GOT3 (cell line): ENCODE measurements around the gene ATE1.
"Not testable (repeated sequence)": the region's sequence is repeated elsewhere in the genome, so short reads cannot be mapped to it uniquely, and the experiment has no call there.

Source experiments
- DNase-seq: peaks from one replicate; lab custom pipeline; 2025; ENCODE audit warnings: mixed read lengths; lab: John Stamatoyannopoulos, UW

Gene ATE1

DNA sequence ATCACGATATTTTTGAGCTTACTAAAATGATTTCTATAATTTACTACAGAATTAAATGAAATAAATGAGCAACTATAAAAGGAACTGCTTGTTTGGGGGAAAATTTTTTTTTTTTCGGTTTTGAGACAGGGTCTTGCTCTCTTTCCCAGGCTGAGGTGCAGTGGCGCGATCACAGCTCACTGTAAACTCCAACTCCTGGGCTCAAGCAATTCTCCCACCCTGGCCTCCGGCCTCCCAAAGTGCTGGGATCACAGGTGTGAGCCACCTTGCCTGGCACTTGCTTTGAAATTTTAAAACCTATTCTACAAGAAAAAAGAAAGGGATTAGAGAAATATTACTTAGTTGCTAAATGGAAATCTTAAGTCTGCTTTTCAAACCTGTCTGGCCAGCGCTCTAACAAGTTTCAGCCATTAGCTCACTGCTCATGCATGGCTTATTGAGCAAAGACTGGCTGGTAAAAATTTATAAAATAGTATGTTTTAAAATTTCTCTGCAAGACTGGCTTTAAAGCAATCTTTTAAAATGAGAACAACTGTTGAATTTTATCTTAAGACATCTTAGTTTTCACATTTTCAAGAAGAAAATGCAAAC is 144.0 kb downstream of the ATE1 start:
- DNase-seq: no peak

DNA sequence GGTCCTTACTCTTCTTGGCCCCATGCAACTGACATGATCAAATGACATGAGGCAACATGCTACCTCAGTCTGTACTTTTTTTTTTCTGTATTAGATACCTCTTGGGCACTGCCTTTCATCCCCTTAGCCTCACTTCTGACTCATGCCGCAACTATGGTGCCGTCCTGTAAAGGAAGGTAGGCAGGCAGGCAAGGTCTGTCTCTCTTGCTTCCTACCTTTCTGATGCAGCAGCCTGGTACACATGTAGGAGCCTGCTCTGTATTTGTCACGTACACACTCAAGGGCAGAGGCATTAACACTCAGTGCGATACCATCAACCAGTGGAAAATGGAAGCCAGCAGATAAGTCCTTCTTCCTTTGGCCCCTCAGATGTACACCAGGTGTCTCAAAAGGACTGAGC is 146.7 kb downstream of the ATE1 start:
- no peak for DNase-seq

DNA sequence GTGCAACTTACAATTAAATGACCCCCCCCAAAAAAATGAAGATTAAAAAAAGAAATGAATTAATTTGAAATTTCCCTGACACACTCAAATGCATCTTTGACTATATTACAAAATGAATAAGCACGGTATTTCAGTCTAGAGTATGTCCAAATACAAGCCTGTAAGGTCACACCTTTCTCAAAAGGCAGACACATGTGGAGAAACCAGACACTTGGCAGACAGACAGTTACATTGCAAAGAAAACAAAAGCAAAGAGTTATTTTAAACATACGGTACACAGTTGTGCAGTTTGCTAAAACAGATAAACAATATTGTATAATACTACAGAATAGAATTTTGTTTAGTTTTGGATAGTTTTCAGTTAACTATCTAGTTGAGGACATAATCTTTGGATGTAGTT is 153.0 kb downstream of the ATE1 start:
- DNase-seq: no peak

DNA sequence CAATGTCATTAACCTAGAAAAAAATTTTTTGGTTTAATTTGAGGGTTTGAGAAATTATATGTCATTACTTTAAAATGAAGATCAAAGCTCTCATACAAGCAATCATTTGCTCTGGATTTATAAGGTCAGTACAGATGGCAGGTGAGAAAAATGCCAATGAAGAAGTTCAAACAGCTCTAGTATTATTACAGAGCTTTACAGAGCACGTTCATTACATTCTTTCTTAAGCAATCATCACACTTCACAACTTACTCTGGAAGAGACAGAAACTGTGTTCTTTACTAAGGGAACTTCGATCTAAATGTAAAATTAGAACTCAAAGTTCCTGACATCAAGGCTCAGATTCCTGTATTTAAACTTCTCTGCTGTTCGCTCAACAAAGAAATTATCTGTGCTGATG is 153.4 kb downstream of the ATE1 start:
- no peak for DNase-seq

DNA sequence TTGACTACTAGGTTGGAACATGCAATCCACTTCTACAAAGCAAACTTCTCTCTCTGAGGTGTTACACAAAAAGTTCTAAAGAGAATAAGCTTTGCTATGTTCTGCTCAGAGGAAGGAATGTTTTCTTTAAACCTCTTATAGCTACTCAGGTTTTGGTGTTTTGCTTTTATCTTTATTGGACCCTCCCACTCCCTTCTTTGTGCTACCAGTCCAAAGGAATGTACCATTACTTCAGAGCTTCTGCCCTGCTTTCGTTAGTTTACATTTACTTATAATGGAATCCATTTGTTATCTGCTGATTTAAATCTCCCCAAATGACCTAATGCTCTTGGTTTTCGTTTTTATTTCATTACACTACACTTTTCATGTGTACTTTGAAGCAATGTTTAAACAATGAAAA is 154.9 kb downstream of the ATE1 start:
- no peak for DNase-seq

DNA sequence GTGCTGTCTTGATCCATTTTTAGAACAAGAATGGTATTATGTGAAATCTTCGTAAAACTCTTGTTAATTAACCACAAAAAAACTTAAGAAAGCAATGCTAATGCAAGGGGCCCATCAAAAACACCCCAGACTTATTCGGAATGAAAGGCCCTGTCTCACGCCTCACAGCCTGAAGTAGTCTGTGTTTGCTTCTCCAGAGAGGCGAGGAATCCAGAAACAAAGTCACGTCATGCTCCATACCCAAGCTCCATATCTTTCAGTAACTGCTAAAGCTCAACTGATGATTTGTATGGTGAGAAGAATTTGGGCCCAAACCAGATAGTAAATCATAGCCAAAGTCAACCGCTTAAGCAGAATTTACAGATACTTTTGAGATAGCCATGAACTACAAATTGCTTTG is 155.4 kb downstream of the ATE1 start:
- no peak for DNase-seq

DNA sequence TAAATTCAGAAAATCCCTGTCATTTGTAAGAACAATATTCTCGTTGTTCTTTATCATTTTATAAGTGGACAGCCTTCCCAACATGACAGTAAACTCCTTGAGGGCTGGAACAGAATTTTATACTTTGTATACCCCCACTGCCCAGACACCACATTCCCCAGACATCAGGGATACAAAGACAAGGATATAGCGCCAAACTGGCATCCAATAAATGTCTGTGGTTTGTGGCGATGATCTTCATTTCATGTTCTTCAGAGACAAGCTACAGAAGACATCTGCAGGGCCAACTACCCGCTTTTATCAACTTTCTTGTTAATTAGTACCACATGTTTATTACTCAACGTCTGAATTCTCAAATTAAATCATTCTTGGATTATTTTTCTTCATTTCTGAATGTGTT is 155.9 kb downstream of the ATE1 start:
- no peak for DNase-seq

DNA sequence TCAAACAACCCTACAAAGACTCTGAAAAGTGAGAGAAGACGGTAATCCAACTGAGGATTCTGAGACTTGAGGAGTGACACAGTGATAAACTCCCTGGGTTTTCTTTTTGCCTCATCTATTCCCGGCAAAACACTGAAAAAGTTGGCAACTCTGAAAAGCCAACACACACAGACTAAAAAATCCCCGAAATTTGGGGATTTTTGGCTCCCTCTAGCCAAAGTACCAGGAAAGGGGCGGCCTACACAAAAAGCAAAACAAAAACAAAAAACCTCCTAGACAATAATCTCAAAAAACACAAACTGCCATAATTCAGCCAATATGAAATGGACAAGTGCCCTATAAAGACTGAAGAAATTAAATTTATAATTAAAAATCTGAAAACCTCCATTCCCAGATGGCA is 161.4 kb downstream of the ATE1 start:
- no peak for DNase-seq

DNA sequence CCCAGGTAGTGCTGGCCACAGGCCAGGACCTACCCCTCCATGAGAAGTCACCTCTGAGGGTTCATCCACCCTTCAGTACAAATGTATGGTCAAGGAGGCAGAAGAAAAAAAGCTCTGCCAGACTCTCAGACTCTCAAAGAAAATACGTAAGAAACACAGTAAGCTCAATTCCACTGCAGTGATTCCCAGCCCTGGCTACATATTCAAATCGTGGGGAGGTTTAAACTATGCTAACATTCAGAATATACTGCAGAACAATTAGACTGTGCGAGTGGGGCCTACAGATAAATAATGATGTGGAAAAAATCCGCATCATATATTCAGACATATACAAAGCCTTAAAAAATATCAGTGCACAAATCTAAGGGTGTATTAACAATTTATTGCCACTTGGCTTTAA is 162.6 kb downstream of the ATE1 start:
- DNase-seq: no peak

DNA sequence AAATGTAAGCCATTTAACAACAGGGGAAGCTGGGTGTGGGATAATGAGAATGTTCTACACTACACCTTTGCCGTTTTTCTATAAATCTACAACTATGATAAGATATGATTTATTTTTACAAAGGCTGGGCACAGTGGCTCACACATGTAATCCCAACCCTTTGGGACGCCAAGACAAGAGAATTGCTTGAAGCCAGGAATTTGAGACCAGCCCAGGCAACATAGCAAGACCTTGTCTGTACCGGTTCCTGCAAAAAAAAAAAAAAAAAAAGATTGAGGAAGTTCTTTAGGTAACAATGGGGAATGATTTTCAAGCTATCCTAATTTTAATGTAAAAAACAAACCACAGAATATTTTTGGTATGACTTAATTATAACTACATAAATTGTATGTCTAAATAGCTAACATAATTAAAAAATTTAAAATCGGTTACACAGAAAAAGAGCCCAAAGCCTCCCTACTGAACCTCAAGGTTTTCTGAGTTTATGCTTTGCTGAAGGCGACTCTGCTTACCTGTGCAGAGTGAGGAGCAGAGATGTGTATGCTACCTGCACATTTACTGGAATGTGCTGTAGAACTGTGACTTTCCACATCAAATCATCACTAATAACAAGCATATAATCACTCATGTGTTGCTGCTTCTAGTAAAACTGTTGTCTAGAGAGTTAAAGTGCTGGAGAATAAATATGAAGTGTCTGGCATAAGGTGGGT is 163.4 kb downstream of the ATE1 start:
- no peak for DNase-seq

DNA sequence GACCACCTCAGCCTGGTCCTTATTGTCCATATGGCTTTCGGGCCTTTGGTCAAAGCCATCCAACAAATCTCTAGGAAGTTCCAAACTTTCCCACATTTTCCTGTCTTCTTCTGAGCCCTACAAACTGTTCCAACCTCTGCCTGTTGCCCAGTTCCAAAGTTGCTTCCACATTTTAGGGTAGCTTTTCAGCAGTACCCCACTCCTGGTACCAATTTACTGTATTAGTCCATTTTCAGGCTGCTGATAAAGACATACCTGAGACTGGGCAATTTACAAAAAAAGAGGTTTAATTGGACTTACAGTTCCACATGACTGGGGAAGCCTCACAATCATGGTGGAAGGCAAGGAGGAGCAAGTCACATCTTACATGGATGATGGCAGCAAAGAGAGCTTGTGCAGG is 170.6 kb downstream of the ATE1 start:
- not testable (repeated sequence) for DNase-seq

DNA sequence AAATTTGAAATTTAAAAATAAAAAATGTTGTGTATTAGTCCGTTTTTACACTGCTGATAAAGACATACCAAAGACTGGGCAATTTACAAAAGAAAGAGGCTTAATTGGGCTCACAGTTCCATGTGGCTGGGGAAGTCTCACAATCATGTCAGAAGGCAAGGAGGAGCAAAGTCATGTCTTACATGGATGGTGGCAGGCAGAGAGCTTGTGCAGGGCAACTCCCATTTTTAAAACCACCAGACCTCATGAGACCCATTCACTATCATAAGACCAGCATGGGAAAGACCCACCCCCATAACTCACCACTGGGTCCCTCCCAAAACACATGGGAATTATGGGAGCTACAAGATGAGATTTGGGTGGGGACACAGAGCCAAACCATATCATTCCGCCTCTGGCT is 172.3 kb downstream of the ATE1 start:
- not testable (repeated sequence) for DNase-seq

DNA sequence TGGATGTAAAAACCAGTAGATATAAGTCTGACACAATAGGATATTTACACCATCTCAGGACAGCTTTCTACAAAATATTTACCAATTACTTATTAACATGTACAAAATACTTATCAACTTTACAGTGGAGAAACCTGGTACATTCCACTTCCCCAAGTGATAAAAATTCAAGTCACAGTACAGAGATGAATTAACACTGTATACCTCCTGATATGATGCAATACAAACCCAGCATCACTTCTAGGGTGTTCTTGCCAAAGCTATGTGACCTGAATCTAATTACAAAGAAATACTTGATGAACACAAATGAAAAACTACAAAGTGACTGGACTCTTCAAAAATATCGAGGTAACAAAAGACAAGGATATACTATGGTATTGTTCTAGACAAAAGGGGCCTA is 173.2 kb downstream of the ATE1 start:
- DNase-seq: no peak

DNA sequence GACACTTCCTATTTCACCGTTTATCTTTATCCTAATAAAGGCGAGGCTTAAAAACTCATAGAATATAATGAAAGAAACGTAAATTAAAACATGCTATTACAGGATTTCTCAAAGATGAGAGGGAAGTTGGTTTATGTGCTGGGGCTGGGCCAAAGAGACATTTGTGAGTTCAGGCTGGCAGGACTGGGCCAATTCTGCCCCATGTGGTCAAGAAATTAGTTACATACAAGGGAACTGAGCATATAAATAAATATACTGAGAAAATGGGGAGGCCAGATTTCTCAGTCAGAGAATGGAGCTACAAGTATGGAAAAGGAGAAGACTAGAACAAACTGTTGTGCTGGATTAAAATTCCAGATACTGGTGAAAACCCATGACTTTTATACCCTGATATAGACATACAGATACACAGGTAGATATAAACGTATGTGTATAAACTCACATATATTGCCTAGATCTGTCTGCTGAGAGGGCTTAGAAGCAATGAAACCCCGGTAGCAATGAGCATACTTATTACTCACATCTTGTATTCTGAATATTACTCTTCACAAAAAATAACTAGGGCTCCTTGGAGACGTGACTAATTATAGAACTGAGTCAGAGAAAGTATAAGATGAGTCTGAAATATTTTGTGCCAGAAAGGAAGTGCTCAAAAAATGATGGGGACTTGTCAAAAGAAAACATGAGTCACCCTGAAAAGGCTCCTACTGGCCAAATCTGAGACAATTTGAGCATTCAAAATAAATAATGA is 173.9 kb downstream of the ATE1 start:
- DNase-seq: no peak

DNA sequence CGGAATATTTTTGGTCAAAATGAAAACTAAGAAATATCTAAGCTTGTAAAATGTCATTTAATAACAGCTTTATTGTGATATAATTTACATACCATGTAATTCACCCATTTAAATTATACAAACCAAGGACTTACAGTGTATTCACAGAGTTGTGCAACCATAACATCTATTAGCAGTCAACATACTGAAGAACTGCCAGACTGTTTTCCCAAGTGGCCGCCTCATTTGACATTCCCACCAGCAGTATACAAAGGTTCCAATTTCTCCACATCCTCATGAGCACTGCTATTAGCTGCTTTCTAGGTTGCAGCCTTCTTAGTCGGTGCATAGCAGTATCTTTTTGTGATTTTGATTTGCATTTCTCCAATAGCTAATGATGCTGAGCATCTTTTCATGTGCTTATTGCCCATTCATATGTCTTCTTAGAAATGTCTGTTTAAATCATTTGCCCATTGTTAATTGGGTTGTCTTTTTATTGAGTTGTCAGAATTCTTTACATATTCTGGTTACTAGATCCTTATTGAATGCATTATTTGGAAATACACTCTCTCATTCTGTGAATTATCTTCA is 176.6 kb downstream of the ATE1 start:
- DNase-seq: no peak

DNA sequence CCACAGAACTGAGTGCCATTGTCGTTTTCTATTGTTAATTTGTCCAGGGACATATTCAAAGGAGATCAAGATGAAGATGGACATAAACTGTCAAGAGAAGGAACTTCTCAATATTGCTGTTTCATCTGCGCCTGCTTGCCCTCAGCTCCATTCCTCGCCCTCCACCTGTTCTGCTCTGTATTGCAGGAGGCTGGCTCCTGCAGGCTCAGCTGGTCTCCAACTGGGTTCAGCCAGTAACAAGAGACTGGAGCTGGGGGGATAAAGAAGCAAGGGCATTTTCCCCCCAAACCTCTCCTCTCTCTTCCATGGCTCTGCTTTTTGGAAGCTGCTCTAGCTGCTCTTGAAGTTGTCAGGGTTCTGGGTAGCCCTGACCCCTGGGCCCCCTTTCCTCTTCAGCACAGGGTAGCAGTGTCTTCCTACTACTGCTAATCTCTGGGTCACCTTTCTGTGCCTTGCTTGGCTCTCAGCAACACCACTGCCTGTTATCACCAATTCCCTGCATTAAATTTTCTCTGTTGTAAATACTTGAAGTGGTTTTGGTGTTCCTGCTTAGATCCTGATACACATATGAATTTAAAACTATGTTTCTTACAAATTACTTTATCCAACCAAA is 180.6 kb downstream of the ATE1 start:
- DNase-seq: no peak

DNA sequence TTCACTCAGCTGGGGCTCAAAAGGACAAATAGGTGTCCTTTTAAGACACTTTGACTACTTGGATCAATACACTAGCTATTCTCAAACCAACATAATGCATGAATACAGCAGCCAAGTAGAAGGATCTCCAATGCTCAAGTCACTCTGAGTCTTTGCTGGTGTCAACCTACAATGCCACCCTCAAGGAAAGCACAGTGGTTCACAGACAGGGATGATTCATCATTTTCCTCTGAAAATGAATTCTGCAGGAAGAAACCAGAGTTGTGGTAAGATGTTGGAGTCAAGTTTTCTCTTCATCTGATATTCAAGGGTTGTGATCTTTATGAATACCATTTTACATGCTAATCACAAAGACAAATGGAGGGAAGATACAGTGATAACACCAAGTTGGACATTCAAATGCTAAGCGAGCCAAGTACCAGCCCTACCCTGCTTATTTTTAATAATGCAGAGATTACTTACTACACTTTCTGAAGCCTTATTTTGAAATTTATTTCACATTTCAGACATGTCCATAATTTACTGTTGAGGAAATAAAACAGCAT is 186.5 kb downstream of the ATE1 start:
- no peak for DNase-seq

DNA sequence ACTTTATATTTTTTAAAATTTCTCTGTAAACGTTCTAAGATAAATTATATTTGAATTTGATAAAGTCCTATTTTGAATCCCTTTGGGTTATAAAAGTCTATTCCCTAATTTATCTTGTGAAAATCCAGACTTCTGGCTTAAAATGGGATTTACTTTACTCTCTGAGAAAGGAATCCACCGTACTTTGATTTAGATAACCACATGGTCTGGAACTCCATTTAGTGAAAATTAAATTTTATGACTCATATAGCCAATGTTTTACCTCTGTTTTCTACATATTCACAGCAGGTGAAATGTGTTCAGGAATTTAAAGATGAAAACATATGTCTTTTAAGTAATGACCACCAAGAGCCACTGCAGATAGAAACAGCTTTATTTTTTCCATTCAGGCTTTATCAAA is 187.8 kb downstream of the ATE1 start:
- no peak for DNase-seq

DNA sequence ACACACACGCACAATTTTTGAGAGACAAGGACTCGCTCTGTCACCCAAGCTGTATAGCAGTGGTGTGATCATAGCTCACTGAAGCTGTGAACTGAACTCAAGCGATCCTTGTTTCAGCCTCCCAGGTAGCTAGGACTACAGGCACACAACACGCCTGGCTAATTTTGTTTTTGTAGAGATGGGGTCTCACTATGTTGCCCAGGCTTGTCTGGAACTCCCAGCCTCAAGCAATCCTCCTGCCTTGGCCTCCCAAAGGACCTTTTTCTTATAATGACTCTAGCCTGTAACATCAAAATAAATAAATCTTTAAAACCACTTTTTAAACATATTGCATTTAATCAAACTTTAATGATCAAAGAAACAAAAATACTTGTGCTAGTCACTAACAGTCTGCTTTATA is 188.7 kb downstream of the ATE1 start:
- no peak for DNase-seq

DNA sequence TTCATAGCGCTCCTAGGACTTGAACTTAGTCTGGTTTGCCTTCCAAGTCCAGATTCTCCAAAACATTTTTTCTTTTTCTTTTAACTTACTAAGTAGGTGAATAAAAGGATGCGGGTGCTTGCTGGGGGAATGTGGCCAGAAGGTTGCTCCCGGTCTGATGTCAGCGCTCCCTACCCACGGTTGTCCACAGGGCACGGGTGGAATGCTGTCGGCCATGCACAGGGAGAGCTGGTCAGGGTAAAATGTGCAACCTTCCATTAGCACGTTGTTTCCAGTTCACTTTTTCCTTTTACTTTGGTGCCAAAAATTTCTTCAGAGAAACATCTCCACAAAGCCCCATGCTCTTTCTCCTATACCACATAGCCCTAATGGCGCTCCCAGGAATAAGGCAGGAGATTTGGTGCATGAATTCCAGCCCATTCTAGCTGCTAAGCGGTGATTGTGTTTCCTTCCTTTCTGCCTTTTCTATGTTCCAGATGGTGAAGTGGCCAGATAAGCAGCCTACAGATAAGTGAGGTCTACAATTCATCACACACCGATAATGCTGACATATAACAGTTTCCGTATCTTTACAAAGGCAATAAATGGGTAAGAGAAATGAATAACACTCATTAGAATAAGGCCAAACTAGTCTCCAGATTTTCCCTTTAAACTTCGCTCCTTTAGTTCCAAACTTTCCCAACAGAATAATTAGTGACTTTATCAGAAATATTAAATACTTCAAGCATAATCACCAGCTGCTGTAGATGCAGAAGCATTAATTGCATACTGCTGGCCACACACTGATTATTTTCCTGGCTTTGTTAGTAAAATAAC is 191.3 kb downstream of the ATE1 start:
- no peak for DNase-seq

DNA sequence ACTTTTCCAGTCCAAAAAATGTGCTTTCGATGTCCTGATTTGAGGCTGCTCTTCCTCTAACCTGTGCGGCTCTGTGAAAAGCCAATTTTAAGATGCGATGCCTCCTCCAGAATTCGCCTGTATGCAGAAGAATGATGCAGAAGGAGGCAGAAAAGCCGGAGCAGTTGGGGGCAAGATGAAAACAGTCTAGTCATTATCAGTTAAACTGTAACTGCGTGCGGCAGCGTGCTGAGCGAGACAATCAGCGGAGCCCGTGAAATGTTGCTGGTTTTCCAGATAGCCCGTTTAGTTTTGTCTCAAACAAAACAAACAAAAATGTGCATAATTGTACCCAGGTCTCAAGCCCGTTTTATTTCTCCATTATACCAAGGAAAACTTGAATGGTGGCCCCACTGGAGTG is 192.6 kb downstream of the ATE1 start:
- DNase-seq: no peak
